ENCODE data around the gene TMEM37. TPM values are rescaled to one million over a fixed set of nuclear protein-coding genes. Genes with fewer than 3 reads are reported as not detected.

The TMEM37 gene
- total and polyA plus RNA-seq, 2 of the 8 experiments (the other 6 are each of a cell fraction or from before 2014, with no cell fraction given): 11.0 to 16.2 TPM

DNA sequence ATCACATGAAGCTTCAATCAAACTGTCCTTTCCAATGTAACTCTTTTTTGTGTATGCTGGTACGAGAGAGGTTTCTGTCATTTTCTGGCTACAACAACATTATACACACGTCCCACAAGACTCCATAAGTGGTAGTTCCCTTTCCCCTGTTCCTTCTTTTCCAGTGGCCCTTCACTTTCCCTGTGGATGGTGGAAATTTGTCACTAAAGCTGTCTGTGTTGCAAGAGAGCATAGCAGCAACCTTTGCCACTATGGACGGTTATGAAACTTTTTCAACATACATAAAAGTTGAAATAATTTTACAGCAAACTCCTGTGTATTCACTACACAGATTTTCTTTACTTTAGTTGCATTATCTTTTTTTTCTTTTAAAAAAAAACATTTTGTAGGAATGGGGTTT is 46.2 kb upstream of the TMEM37 start:
- no peak overlapping the region for H2BK12ac ChIP-seq (ENCODE audit: low read depth, low read length)
- no peak overlapping the region for H3K4me3 ChIP-seq (ENCODE audit: extremely low read depth in 1 of 4, insufficient read depth in 2 of 4, low read depth in 3 of 4, low read length in 4 of 4)
- no peak overlapping the region for H3K23ac ChIP-seq (ENCODE audit: insufficient read length)
- H3K79me1 ChIP-seq (ENCODE audit: low read depth, low read length): no peaks in the 10 kb centered on the region; the same call in 1 of the 2 replicates
- H2AFZ ChIP-seq (ENCODE audit: low read length): no peak overlapping the region
- H3K4me1 ChIP-seq (replicated peaks in 1 of 4; ENCODE audit: control insufficient read depth in 3 of 4, insufficient read depth in 4 of 4, low read length in 3 of 4): peaks cover 0 to 4% (median 3%) of the 10 kb centered on the region in 4 experiments; a peak in 2 of 7 replicates
- no peaks in the 10 kb centered on the region; a peak in 1 of 4 replicates for H3K9me3 ChIP-seq (ENCODE audit: insufficient read depth in 2 of 2, low read depth in 1 of 2, low read length in 1 of 2)
- no peaks in the 10 kb centered on the region for H3K79me2 ChIP-seq (ENCODE audit: control insufficient read depth in 1 of 2, insufficient read depth in 2 of 2, low read length in 2 of 2)
- H4K91ac ChIP-seq (replicated peaks; ENCODE audit: insufficient read length, low read length): no peak overlapping the region
- H2BK20ac ChIP-seq (ENCODE audit: low read length): no peak overlapping the region
- DNase-seq (ENCODE audit: low read depth in 1 of 2, low spot score in 2 of 2): no peak
- no peaks in the 10 kb centered on the region for H3K23me2 ChIP-seq (ENCODE audit: low read depth, low read length)
- POLR2A ChIA-PET (ENCODE audit: partially characterized antibody): no interaction called here
- H3K36me3 ChIP-seq (ENCODE audit: control insufficient read depth in 2 of 4, insufficient read depth in 4 of 4, low read length in 3 of 4): no peaks in the 10 kb centered on the region
- H4K20me1 ChIP-seq (replicated peaks in 1 of 2; ENCODE audit: control insufficient read depth in 1 of 2, insufficient read depth in 2 of 2, low read length in 2 of 2): no peaks in the 10 kb centered on the region
- no peak overlapping the region for H3K27ac ChIP-seq (ENCODE audit: low read depth, low read length)
- H3K4me2 ChIP-seq (ENCODE audit: insufficient read depth in 1 of 2, low read depth in 2 of 2, low read length in 2 of 2): no peak overlapping the region
- no peak overlapping the region for H2BK15ac ChIP-seq (ENCODE audit: low read length)
- CTCF ChIA-PET (ENCODE audit: partially characterized antibody): interaction anchor here (1.0 to 1.6 kb wide), 3 partner anchors 14 to 99 kb away, joined by 3 to 7 read pairs (median 3); no protein-coding TSS in a partner anchor
- WGBS, 2 experiments (ENCODE audit: extremely low coverage in 1 of 2, insufficient coverage in 1 of 2, insufficient read length in 1 of 2, insufficient replicate concordance in 2 of 2, low coverage in 1 of 2, low lambda C conversion rate in 2 of 2, missing lambda C conversion rate in 1 of 2): 90% methylated on average over 3 of the region's 3 CpGs; no CpG with 5 or more reads in 1 of the 2 experiments
- no peak overlapping the region for H2AK5ac ChIP-seq (ENCODE audit: low read depth, low read length)
- no peak overlapping the region for H3K56ac ChIP-seq (replicated peaks; ENCODE audit: insufficient read length, low read depth, low read length)
- H2BK5ac ChIP-seq (ENCODE audit: low read depth, low read length): no peak overlapping the region
- TF ChIP-seq POLR2AphosphoS5 (IDR thresholded peaks at IDR 0.05; ENCODE audit: low read depth, low read length): no peak
- no peak for TF ChIP-seq CTBP2 (IDR thresholded peaks at IDR 0.05; ENCODE audit: borderline replicate concordance, insufficient read depth, insufficient read length, low read length)
- no peak for TF ChIP-seq BRCA1 (IDR thresholded peaks at IDR 0.05; ENCODE audit: low read depth, low read length)
- no peak for TF ChIP-seq BACH1 (IDR thresholded peaks at IDR 0.05; ENCODE audit: low read length)
- TF ChIP-seq BCL11A (IDR thresholded peaks at IDR 0.05; ENCODE audit: low read depth in 2 of 2, low read length in 2 of 2): no peak
- TF ChIP-seq EP300 (IDR thresholded peaks at IDR 0.05; ENCODE audit: borderline replicate concordance in 1 of 2, low read depth in 2 of 2, low read length in 2 of 2): no peak
- TF ChIP-seq EZH2 (IDR thresholded peaks at IDR 0.05; ENCODE audit: low read depth, low read length, severe bottlenecking): no peak
- TF ChIP-seq CHD1 (IDR thresholded peaks at IDR 0.05; ENCODE audit: low read depth, low read length): no peak
- no peak for TF ChIP-seq NRF1 (IDR thresholded peaks at IDR 0.05; ENCODE audit: low read depth, low read length)
- H3K18ac ChIP-seq (ENCODE audit: extremely low read depth, low read length): no peak overlapping the region
- H4K5ac ChIP-seq (ENCODE audit: insufficient read length, low read depth, low read length): no peak overlapping the region
- H2BK120ac ChIP-seq (replicated peaks; ENCODE audit: low read depth, low read length): no peak overlapping the region
- H3K27me3 ChIP-seq (replicated peaks in 1 of 4; ENCODE audit: control insufficient read depth in 3 of 4, extremely low read depth in 1 of 4, insufficient read depth in 3 of 4, low read length in 3 of 4): no peaks in the 10 kb centered on the region
- H3K4ac ChIP-seq (replicated peaks; ENCODE audit: insufficient read length, low read depth, low read length): no peak overlapping the region
- H3K14ac ChIP-seq (ENCODE audit: insufficient read length): no peak overlapping the region
- no peak overlapping the region for H4K8ac ChIP-seq (ENCODE audit: extremely low read depth, insufficient read depth, low read length)
- H3K9ac ChIP-seq (replicated peaks in 1 of 4; ENCODE audit: extremely low read depth in 1 of 4, low read depth in 3 of 4, low read length in 3 of 4): no peak overlapping the region
- no peak for FAIRE-seq
